Neural crest cell (in vitro differentiated cells): ENCODE measurements around the gene ATAD1. TPM values are rescaled to one million over a fixed set of nuclear protein-coding genes. Genes with fewer than 3 reads are reported as not detected.

Source experiments
- DNase-seq: peaks from one replicate; pipeline ENCODE4 v3.0.0; 2021; ENCODE audit warnings: low read depth, mixed read lengths, low spot score
- H3K27ac Mint-ChIP-seq: one replicate; pipeline ENCODE4 v1.8.0; 2021; ENCODE audit warnings: mild to moderate bottlenecking, mixed read lengths; ENCODE audit not compliant: unreplicated experiment
- H3K27me3 Mint-ChIP-seq: 2 replicates; pipeline ENCODE4 v1.8.0; 2021; ENCODE audit warnings: low read depth, mild to moderate bottlenecking, mixed read lengths
- H3K36me3 Mint-ChIP-seq: 2 replicates; pipeline ENCODE4 v1.8.0; 2021; ENCODE audit warnings: low read depth, mild to moderate bottlenecking, mixed read lengths
- H3K4me1 Mint-ChIP-seq: 2 replicates; pipeline ENCODE4 v1.8.0; 2021; ENCODE audit warnings: mixed read lengths
- H3K4me3 Mint-ChIP-seq: one replicate; pipeline ENCODE4 v1.8.0; 2021; ENCODE audit warnings: mild to moderate bottlenecking, mixed read lengths
- H3K9me3 Mint-ChIP-seq: 2 replicates; pipeline ENCODE4 v1.8.0; 2021; ENCODE audit warnings: mixed read lengths
- total RNA-seq: library from RNA; stranded (reverse); gene quantifications from 2 replicates; pipeline ENCODE4 v1.2.1, GENCODE V29; 2021
- TF ChIP-seq, protein P1 (sequence below): fragments of 200-600 bp; sonication (generic); conservative IDR thresholded peaks from 2 replicates; pipeline ENCODE4 v1.5.0; 2021; ENCODE audit warnings: antibody characterized with exemption, mild to moderate bottlenecking

The ATAD1 gene
- total RNA-seq, 1 donor from 2014 or later: 43.6 TPM

GRCh38 chr10:87763086-87763861 lies 54.8 kb downstream of the ATAD1 start:
- Mint-ChIP-seq H3K36me3 (peaks cover 22% of the 10 kb centered on the region), H3K9me3 (no peaks in the 10 kb centered on the region), H3K27me3 (no peaks in the 10 kb centered on the region), H3K27ac (no peak overlapping the region), H3K4me1 (no peaks in the 10 kb centered on the region), H3K4me3 (no peak overlapping the region)
- TF ChIP-seq, protein P1, sequence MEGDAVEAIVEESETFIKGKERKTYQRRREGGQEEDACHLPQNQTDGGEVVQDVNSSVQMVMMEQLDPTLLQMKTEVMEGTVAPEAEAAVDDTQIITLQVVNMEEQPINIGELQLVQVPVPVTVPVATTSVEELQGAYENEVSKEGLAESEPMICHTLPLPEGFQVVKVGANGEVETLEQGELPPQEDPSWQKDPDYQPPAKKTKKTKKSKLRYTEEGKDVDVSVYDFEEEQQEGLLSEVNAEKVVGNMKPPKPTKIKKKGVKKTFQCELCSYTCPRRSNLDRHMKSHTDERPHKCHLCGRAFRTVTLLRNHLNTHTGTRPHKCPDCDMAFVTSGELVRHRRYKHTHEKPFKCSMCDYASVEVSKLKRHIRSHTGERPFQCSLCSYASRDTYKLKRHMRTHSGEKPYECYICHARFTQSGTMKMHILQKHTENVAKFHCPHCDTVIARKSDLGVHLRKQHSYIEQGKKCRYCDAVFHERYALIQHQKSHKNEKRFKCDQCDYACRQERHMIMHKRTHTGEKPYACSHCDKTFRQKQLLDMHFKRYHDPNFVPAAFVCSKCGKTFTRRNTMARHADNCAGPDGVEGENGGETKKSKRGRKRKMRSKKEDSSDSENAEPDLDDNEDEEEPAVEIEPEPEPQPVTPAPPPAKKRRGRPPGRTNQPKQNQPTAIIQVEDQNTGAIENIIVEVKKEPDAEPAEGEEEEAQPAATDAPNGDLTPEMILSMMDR: no peak
- no peak for DNase-seq

DNA sequence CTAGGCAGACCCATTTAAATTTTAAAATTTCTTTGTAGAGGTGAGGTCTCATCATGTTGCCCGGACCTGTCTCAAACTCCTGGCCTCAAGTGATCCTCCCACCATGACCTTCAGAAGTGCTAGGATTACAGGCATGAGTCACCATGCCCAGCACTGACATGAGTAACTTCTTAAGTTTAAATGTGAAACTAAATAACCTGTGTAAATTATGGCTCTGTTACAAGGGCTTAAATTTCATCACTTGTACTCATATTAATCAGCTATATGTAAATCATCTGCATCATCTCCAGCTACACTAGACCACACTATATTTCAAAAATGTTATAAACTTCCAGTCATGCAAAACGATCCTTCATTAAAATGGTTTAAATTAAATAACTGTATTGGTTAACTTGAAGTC lies 56.1 kb downstream of the ATAD1 start:
- no peak overlapping the region for H3K4me3 Mint-ChIP-seq
- TF ChIP-seq, protein P1: no peak
- no peak overlapping the region for H3K27ac Mint-ChIP-seq
- no peaks in the 10 kb centered on the region for H3K4me1 Mint-ChIP-seq
- no peaks in the 10 kb centered on the region for H3K27me3 Mint-ChIP-seq
- H3K36me3 Mint-ChIP-seq: peaks cover 16% of the 10 kb centered on the region
- H3K9me3 Mint-ChIP-seq: no peaks in the 10 kb centered on the region
- no peak for DNase-seq

GRCh38 chr10:87761153-87761552 lies 56.9 kb downstream of the ATAD1 start:
- TF ChIP-seq, protein P1: no peak
- peaks cover 14% of the 10 kb centered on the region for H3K36me3 Mint-ChIP-seq
- DNase-seq: no peak
- no peak overlapping the region for H3K4me3 Mint-ChIP-seq
- H3K27ac Mint-ChIP-seq: no peak overlapping the region
- no peaks in the 10 kb centered on the region for H3K9me3 Mint-ChIP-seq
- no peaks in the 10 kb centered on the region for H3K4me1 Mint-ChIP-seq
- no peaks in the 10 kb centered on the region for H3K27me3 Mint-ChIP-seq

DNA sequence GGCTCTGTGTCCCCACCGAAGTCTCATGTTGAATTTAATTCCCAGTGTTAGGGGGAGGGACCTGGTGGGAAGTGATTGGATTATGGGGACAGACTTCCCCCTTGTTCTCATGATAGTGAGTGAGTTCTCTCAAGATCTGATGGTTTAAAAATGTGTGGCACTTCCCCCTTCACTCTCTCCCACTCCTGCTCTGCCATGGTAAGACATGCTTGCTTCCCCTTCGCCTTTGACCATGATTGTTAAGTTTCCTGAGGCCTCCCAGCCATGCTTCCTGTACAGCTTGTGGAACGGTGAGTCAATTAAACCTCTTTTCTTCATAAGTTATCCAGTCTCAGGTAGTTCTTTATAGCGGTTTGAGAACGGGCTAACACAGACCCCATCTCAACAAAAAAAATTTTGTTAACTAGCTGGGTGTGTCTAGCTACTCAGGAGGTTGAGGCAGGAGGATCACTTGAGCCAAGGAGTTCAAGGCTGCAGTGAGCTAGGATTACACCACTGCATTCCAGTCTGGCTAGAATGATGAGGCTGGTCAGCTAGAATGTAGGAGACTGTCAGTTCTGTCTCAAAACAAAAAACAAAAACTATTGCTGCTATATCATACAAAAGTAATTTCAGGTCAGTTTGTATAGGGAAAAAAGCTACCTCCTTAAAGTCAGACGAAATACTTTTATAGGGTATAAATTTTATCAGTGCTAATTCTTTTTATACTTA lies 57.7 kb downstream of the ATAD1 start:
- no peak overlapping the region for H3K27ac Mint-ChIP-seq

GRCh38 chr10:87759551-87759950 lies 58.5 kb downstream of the ATAD1 start:
- no peaks in the 10 kb centered on the region for H3K27me3 Mint-ChIP-seq

More for the DNA sequence above, 57.7 kb downstream of the ATAD1 start:
- no peak for DNase-seq
- Mint-ChIP-seq H3K27me3 (no peaks in the 10 kb centered on the region), H3K4me3 (no peak overlapping the region), H3K4me1 (no peaks in the 10 kb centered on the region), H3K9me3 (no peaks in the 10 kb centered on the region), H3K36me3 (peaks cover 11% of the 10 kb centered on the region)
- TF ChIP-seq, protein P1: no peak

More at GRCh38 chr10:87759551-87759950, 58.5 kb downstream of the ATAD1 start:
- Mint-ChIP-seq H3K36me3 (peaks cover 7% of the 10 kb centered on the region), H3K9me3 (no peaks in the 10 kb centered on the region), H3K4me1 (no peaks in the 10 kb centered on the region), H3K4me3 (no peak overlapping the region), H3K27ac (no peak overlapping the region)
- TF ChIP-seq, protein P1: no peak
- DNase-seq: no peak
